Muscle layer of colon (tissue), 2 donors: ENCODE data around the gene EPS8L2.

Experiments
- H3K27ac ChIP-seq: one replicate; pipeline ENCODE4 v1.7.0; 2013; ENCODE audit warnings: low read depth, mild to moderate bottlenecking, low read length, moderate library complexity
- H3K27me3 ChIP-seq, 2 donors: one replicate each; pipeline ENCODE4 v1.7.0; 2013; ENCODE audit warnings: low read length in 2 of 2, mild to moderate bottlenecking in 2 of 2; ENCODE audit not compliant: insufficient read depth in 2 of 2, control insufficient read depth in 1 of 2
- H3K36me3 ChIP-seq: one replicate; pipeline ENCODE4 v1.7.0; 2013; ENCODE audit warnings: mild to moderate bottlenecking, low read length; ENCODE audit not compliant: insufficient read depth
- H3K4me1 ChIP-seq: one replicate; pipeline ENCODE4 v1.7.0; 2013; ENCODE audit warnings: mild to moderate bottlenecking, low read length; ENCODE audit not compliant: insufficient read depth
- H3K4me3 ChIP-seq, 2 donors: one replicate each; pipeline ENCODE4 v1.7.0; 2013; ENCODE audit warnings: low read length in 2 of 2, low read depth in 1 of 2, mild to moderate bottlenecking in 1 of 2, moderate library complexity in 1 of 2
- H3K9ac ChIP-seq: one replicate; pipeline ENCODE4 v1.7.0; 2013; ENCODE audit warnings: low read length
- H3K9me3 ChIP-seq: one replicate; pipeline ENCODE4 v1.7.0; 2013; ENCODE audit warnings: mild to moderate bottlenecking, low read length
- donor health status: abdominal sarcoma.
- donor health status: Adenocarcinoma of cecum.

Gene EPS8L2

DNA sequence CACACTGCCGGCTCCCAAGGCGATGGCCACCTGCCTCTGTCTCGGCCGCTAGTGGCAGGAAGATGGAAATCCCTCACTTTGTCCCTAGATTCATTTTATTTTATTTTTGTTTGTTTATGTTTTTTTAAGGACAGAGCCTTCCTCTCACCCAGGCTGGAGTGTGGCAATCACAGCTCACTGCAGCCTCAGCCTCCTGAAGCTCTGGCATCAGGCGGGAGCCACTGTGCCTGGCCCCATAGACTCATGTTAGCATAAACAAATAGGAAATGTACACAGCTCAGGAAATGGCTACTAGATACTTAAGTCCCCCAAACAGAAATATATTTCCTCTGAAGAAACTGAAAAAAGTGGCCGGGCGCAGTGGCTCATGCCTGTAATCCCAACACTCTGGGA is 6.9 kb upstream of the EPS8L2 start:
- Histone ChIP-seq H3K9me3 (no peaks in the 10 kb centered on the region), H3K4me3 (no peak overlapping the region), H3K9ac (no peak overlapping the region), H3K27me3 (no peaks in the 10 kb centered on the region), H3K36me3 (peaks cover 18% of the 10 kb centered on the region), H3K27ac (no peak overlapping the region), H3K4me1 (peaks cover 20% of the 10 kb centered on the region)

DNA sequence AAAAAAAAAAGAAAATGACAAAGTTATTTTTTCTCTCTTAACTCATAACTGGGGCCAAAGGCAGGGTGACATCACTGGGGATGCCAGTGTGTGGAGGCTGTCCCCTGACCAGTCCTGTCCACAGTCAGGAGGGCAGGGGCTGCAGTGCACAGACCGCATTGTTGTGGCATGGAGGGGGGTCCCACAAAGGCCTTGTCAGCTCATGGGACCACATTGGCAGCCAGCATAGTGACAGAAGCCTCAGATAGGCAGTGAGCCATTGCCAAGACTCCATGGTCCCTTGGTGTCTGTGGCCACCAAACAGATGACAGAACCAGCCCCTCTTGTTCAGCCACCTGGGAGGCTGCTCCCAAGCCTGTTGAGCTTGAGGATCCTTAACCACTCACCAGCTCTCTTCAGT is 6.3 kb upstream of the EPS8L2 start:
- peaks cover 18% of the 10 kb centered on the region for H3K36me3 ChIP-seq
- H3K9me3 ChIP-seq, result no peaks in the 10 kb centered on the region
- peaks cover 18% of the 10 kb centered on the region for H3K4me1 ChIP-seq
- no peak overlapping the region for H3K4me3 ChIP-seq
- no peak overlapping the region for H3K27ac ChIP-seq
- no peak overlapping the region for H3K9ac ChIP-seq
- no peaks in the 10 kb centered on the region for H3K27me3 ChIP-seq

DNA sequence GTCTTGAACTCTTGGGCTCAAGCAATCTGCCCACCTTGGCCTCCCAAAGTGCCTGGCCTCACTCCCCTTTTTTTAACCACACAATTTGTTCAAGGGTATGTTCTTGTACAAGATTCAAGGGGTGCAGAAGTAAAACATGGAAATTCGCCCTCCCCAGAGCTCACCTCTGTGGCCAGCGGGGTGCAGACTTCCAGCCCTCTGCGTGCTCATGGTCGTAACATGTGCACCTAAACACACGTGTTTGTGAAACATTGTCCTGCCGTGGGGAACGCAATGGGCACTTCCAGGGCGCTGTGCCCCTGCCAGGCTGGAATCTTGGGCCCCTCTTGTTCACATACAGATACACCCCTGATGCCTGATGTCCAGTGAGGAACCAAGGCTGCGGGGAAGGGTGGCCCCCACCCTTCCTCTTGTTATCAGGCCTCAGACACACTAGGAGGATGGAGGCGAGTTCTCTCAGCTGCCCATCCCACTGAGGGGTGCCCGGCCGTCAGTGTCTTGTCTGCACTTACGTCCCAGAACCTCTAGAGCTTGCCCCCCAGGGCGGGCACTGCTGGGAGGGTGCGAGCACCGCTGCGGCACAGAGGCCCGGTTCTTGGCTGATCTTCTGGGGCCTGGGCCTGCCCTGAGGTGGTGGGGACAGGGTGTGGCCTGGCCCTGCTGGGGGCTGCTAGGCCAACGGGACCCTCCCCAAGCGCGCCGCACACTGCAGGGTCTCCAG is 4.1 kb upstream of the EPS8L2 start:
- Histone ChIP-seq H3K9me3 (no peaks in the 10 kb centered on the region), H3K36me3 (peaks cover 18% of the 10 kb centered on the region), H3K27me3 (no peaks in the 10 kb centered on the region), H3K4me1 (peaks cover 17% of the 10 kb centered on the region), H3K4me3 (no peak overlapping the region), H3K27ac (no peak overlapping the region), H3K9ac (no peak overlapping the region)

DNA sequence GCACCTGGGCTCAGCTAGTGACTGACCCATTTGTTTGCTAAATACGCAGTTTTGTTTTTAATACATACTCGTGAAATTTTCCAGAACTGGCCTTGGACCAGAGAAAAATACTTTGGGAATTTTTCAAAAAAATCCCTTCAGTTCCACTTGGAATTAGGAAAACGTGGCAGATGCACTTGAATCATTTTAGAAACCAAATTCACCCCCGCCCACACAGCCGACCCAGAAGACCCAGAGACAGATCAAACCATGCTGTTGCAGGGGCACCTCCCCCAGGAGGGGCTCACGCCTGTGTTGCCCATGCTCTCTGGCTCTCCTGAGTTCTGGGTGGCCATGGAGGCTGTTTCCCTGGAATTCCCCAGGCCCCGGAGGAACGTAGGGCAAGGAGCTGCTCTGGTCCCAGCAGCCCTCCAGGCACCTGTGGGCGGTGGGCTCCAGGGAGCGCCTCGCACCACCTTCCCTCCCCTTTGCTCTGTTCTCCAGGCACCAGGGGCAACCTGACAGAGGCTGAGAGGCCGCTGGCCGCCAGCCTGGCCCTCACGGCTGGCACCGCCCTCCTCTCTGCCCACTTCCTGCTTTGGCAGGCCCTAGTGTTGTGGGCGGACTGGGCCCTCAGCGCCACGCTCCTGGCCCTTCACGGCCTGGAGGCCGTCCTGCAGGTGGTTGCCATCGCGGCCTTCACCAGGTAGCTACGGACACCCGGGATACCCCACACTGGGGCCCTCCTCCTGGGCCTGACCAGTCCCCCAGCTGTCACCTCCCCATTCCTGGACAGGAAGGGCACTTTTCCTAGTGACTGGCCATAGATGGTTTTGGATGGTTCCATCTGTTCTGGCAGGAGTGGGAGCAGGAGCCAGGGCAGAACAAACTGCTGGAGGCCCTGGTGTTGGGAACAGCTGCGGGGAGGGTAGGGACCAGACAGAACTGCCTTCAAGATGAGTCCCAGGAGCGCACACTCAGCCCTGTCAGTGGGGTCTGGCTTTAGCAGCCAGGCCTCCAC is 3.3 kb upstream of the EPS8L2 start:
- no peak overlapping the region for H3K9ac ChIP-seq
- H3K36me3 ChIP-seq, result peaks cover 18% of the 10 kb centered on the region

DNA sequence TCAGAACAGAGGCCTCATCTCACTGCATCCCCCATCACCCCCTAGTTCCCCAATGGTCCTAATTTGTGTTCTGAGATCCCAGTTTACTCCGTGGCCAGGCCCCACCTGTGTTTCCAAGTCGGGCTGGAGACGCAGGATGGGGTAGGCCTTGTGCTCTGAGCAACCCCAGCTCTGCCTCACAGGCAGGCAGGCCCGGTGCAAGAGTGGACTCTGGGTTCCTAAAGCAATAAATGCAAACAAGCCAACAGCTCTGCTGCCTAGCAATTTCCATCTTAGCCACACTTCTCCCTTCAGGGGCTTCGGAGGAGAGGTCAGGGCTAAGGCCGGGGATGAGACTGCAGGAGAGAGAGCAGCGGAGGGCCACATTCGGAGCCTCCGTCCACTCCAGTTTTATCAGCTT is 2.5 kb upstream of the EPS8L2 start:
- H3K27ac ChIP-seq, result no peak overlapping the region
- peaks cover 12% of the 10 kb centered on the region for H3K4me1 ChIP-seq
- no peak overlapping the region for H3K4me3 ChIP-seq
- H3K27me3 ChIP-seq, result peaks cover 0 to 9% of the 10 kb centered on the region in 2 donors
- H3K36me3 ChIP-seq, result peaks cover 18% of the 10 kb centered on the region
- no peak overlapping the region for H3K9ac ChIP-seq
- H3K9me3 ChIP-seq, result no peaks in the 10 kb centered on the region

More for the DNA sequence above, 3.3 kb upstream of the EPS8L2 start:
- Histone ChIP-seq H3K9me3 (no peaks in the 10 kb centered on the region), H3K4me3 (no peak overlapping the region), H3K27ac (no peak overlapping the region), H3K4me1 (peaks cover 17% of the 10 kb centered on the region), H3K27me3 (peaks cover 0 to 7% of the 10 kb centered on the region in 2 donors)

DNA sequence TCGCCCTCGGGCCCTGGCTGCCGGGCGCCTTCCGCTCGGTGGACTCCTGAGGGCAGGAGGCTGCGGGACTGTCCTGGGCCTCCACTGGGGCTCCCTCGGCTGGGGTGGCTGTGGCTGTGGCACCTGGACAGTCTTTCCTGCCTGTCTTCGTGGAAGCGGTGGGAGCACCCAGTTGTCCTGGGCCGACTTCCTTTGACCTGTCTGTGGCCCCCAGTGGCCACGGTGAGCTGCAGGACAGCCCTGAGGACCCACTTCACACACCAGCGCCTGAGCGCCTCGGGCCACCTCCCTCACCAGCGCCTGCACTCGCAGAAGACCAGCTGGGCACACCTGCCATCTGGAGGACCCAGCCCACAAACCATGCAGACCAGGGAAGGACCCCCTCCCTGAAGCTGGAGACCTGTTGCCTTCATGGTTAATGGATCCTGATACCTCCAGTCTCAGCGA is 1.8 kb upstream of the EPS8L2 start:
- Histone ChIP-seq H3K9me3 (no peaks in the 10 kb centered on the region), H3K36me3 (peaks cover 18% of the 10 kb centered on the region), H3K4me3 (no peak overlapping the region), H3K9ac (no peak overlapping the region), H3K27ac (no peak overlapping the region), H3K4me1 (peaks cover 12% of the 10 kb centered on the region), H3K27me3 (peaks cover 0 to 9% of the 10 kb centered on the region in 2 donors)

DNA sequence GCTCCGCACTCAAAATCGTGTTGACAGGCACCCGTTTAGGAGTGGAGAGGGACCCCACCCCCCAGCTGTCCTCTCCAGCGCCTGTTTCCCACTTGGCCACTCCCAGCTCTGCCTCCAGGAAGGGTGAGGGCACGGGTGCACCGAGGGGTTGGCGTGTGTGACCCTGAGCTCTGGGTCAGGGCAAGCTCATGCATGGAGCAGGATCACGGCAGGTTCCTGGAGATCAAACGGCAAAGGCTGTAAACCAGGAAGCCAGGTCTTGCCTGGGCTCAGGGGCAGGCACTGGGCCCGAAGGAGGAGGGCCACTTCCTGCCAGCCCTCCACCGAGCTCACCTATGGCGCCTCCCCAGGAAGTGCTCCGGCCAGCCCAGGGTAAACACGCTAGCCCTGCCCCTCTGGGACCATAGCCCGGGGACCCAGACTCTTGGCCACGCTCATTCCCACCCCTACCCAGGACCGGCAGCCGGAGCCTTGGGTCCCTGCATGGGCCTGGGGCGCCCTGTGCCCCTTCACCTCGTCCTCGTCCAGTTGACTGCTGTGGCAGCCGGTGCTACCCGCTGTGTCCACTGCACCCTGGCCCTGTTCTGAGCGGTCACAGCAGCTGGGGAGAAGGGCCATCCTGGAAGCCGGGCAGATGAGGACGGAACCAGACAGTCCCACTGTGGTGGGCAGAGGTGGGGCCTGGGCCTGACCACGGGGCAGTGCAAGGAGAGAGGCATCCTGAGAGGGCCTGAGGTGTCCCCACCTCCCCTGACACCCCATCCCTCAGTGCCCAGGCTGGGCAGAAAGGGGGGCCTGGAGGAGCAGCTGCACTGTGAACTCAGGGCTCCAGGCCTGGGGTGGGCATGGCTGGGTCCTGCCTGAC is 1.0 kb upstream of the EPS8L2 start:
- Histone ChIP-seq H3K27ac (peak overlapping the region; percentile 27), H3K9me3 (no peaks in the 10 kb centered on the region), H3K9ac (no peak overlapping the region), H3K4me3 (peak overlapping the region in 1 of 2 donors; percentile 15), H3K36me3 (peaks cover 18% of the 10 kb centered on the region), H3K27me3 (peaks cover 0 to 9% of the 10 kb centered on the region in 2 donors), H3K4me1 (peaks cover 12% of the 10 kb centered on the region)

DNA sequence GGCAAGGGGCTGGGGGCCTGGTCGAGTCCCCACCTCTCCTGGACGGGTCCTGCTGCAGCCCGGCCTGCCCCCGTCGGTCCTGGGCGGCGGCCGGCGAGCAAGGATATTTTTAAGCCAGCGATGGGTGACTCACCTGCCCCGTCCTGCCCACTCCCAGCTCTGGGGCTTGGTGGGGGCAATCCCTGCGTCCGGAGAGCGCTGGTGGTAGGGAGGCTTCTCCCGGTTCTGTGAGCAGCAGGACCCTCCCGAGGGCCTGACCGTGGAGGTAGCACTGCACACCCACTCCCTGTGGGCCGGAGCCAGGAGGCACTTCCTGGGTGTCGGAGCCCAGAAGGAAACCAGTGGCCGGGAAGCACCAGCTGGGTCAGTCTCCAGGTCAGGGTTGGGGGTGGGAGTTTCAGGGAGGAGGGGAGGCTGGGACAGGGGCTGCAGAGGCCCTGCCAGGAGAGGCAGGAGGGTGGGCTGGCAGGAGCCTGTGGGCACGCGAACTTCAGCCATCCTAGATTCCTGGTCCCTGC is 467 bp downstream of the EPS8L2 start:
- Histone ChIP-seq H3K27ac (peak overlapping the region; percentile 76), H3K27me3 (peaks cover 0 to 9% of the 10 kb centered on the region in 2 donors), H3K36me3 (peaks cover 13% of the 10 kb centered on the region), H3K9ac (peak overlapping the region; percentile 39), H3K4me3 (peak overlapping the region; percentile 66 to 75), H3K4me1 (peaks cover 12% of the 10 kb centered on the region), H3K9me3 (no peaks in the 10 kb centered on the region)

DNA sequence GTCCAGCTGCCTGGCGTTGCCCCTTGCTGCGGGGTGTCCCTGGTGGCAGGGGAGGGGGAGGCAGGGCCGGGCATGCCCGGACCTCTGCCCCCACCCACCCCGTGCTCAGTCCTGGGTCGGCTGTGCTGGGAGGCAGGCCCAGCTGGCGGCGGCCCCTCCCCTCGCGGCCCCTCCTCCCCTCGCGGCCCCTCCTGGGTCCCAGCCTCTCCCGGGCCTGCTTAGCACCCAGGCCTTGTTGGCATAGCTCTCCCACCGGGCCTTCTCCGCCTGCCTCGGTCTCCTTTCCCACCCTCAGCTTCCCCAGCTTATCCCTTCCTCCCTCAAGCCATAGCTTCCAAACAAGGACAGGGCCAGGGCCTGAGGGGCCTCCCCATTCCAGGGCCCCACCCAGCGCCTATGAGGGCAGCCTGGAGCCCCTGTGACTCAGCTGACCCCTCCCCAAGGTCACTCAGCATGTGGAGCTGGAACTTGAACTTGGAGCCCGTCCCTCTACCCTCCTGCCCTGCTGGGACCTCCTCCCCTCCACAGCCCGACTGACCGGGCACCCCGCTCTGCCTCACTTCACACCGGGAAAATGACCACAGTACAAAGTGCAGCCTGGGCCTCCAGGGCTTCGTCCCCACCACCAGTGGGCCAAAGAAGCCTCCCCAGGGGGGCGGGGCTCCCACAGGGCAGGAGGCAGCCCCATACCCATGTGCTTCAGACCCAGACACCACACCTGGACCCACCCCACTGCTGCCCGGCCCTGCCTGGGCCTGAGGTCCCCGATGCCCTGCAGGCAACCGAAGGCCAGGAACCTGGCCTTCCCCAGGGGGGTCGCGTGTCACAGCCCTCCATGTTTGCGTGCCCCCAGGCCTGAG is 1.2 kb downstream of the EPS8L2 start:
- peak overlapping the region; percentile 76 for H3K27ac ChIP-seq
- peaks cover 0 to 9% of the 10 kb centered on the region in 2 donors for H3K27me3 ChIP-seq
- H3K9ac ChIP-seq, result peak overlapping the region; percentile 39
- H3K4me1 ChIP-seq, result peaks cover 12% of the 10 kb centered on the region
- no peaks in the 10 kb centered on the region for H3K9me3 ChIP-seq
- peaks cover 8% of the 10 kb centered on the region for H3K36me3 ChIP-seq
- peak overlapping the region; percentile 66 to 75 for H3K4me3 ChIP-seq

DNA sequence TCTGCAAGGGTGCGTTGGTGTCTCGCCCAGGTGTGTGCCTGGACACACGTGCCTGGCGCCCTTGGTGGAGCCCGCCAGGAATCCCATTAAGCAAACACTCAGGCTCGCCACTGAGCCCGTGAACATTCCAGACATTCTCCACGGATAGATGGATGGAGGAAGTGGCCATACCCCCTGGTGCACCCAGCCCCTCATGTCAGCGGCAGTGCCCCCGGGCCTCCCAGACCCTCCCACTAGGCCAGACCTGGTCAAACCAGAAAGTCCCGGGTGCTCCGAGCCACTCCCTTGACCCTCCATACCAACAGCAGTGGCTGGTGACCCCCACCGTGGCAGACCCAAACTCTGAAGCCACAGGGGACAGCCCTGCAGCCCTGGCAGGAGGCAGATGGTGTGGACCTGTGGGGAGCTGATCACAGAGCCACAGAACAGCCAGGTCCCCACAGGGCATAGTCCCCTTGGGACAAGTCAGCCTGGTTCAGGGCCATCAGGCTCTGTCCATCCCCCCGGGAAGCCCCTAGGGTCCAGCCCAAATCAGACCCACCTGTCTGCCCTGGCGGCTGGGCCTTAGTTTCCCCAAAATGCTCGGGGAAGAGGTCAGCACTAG is 1.9 kb downstream of the EPS8L2 start:
- Histone ChIP-seq H3K27me3 (peaks cover 0 to 9% of the 10 kb centered on the region in 2 donors), H3K9ac (no peak overlapping the region), H3K4me3 (no peak overlapping the region), H3K36me3 (peaks cover 5% of the 10 kb centered on the region), H3K27ac (no peak overlapping the region), H3K4me1 (peaks cover 12% of the 10 kb centered on the region), H3K9me3 (no peaks in the 10 kb centered on the region)
